Prostate gland (tissue), 2 donors: ENCODE data around the gene GAP43.

Source experiments
- POLR2AphosphoS5 ChIP-seq: sonication (generic); formaldehyde crosslinking; IDR thresholded peaks from one replicate; pipeline ENCODE4 v1.6.1; 2017; ENCODE audit warnings: antibody characterized with exemption
- TF ChIP-seq, protein P1 (sequence below), 4 experiments: fragments of 200-600 bp in 2 of 4; fragments of 450-650 bp in 2 of 4; sonication (generic) in 2 of 4; IDR thresholded peaks; 1 replicate in 3 of 4; 2 replicates in 1 of 4; pipeline ENCODE4 v1.5.1; 2016 to 2019; ENCODE audit warnings: antibody characterized with exemption in 4 of 4, mild to moderate bottlenecking in 2 of 4, moderate library complexity in 2 of 4

DNA sequence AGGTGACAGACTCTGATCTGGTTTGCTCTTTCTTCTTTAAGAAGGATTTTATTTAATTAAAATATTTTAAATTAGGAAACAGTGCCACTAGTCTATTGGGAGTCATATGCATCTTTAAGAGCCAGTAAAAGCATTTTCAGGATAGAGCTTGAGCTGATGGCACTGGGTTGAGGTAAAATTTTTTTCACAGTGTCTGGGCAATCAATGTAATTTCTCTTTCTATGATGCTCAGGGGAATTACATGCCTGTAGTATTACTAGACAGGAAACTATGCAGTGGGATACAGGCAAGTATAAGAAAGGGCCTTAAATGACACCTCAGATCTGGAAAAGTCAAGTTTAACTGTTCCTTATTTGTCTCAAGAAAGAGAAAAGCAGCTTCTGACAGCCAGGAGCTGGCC is 76.4 kb downstream of the GAP43 start:
- TF ChIP-seq, protein P1, sequence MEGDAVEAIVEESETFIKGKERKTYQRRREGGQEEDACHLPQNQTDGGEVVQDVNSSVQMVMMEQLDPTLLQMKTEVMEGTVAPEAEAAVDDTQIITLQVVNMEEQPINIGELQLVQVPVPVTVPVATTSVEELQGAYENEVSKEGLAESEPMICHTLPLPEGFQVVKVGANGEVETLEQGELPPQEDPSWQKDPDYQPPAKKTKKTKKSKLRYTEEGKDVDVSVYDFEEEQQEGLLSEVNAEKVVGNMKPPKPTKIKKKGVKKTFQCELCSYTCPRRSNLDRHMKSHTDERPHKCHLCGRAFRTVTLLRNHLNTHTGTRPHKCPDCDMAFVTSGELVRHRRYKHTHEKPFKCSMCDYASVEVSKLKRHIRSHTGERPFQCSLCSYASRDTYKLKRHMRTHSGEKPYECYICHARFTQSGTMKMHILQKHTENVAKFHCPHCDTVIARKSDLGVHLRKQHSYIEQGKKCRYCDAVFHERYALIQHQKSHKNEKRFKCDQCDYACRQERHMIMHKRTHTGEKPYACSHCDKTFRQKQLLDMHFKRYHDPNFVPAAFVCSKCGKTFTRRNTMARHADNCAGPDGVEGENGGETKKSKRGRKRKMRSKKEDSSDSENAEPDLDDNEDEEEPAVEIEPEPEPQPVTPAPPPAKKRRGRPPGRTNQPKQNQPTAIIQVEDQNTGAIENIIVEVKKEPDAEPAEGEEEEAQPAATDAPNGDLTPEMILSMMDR (IDR thresholded peaks at IDR 0.05): no peak
- no peak for TF ChIP-seq POLR2AphosphoS5
